ENCODE measurements around the gene IFT80. TPM values are rescaled to one million over a fixed set of nuclear protein-coding genes. Genes with fewer than 3 reads are reported as not detected.

IFT80 gene
- total RNA-seq, 1 experiment from 2014 or later: 20.2 TPM

- TF ChIP-seq, protein P1, sequence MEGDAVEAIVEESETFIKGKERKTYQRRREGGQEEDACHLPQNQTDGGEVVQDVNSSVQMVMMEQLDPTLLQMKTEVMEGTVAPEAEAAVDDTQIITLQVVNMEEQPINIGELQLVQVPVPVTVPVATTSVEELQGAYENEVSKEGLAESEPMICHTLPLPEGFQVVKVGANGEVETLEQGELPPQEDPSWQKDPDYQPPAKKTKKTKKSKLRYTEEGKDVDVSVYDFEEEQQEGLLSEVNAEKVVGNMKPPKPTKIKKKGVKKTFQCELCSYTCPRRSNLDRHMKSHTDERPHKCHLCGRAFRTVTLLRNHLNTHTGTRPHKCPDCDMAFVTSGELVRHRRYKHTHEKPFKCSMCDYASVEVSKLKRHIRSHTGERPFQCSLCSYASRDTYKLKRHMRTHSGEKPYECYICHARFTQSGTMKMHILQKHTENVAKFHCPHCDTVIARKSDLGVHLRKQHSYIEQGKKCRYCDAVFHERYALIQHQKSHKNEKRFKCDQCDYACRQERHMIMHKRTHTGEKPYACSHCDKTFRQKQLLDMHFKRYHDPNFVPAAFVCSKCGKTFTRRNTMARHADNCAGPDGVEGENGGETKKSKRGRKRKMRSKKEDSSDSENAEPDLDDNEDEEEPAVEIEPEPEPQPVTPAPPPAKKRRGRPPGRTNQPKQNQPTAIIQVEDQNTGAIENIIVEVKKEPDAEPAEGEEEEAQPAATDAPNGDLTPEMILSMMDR (conservative IDR thresholded peaks at IDR 0.05; ENCODE audit: low read depth, low read length): no peak
- no peak for TF ChIP-seq EZH2 (IDR thresholded peaks at IDR 0.05; ENCODE audit: borderline replicate concordance, low read depth, low read length, poor library complexity, severe bottlenecking)
- POLR2A ChIA-PET (ENCODE audit: low non-redundant PET): no interaction called here
- peaks cover 38% of the 10 kb centered on the region for H3K27me3 ChIP-seq (replicated peaks; ENCODE audit: insufficient read depth, low read depth, low read length, poor library complexity)
- CTCF ChIA-PET: no interaction called here
- intact Hi-C loops (cut with micrococcal nuclease; ENCODE audit: unreplicated experiment): no loop called here
- no peaks in the 10 kb centered on the region for H3K4me1 ChIP-seq (ENCODE audit: insufficient read depth, low read length, poor library complexity, severe bottlenecking)
- no peak overlapping the region for H3K27ac ChIP-seq (ENCODE audit: low read depth, low read length, poor library complexity, severe bottlenecking)
- H3K36me3 ChIP-seq (ENCODE audit: insufficient read depth, low read length, poor library complexity, severe bottlenecking): no peaks in the 10 kb centered on the region
- no TSS peak for BruUV-seq (replicated peaks)
- no peaks in the 10 kb centered on the region for H3K9me3 ChIP-seq (ENCODE audit: low read depth, low read length, poor library complexity, severe bottlenecking)
- no peak for DNase-seq (ENCODE audit: low spot score)
- no peak overlapping the region for H3K4me3 ChIP-seq (ENCODE audit: low read depth, low read length, poor library complexity, severe bottlenecking)
Observed at GRCh38 chr3:160232014-160232413, 167.0 kb downstream of the IFT80 start.

GRCh38 chr3:160227419-160227818 lies 171.6 kb downstream of the IFT80 start:
- Histone ChIP-seq H3K27me3 (replicated peaks; ENCODE audit: insufficient read depth, low read depth, low read length, poor library complexity) (peaks cover 64% of the 10 kb centered on the region), H3K36me3 (ENCODE audit: insufficient read depth, low read length, poor library complexity, severe bottlenecking) (no peaks in the 10 kb centered on the region), H3K27ac (ENCODE audit: low read depth, low read length, poor library complexity, severe bottlenecking) (no peak overlapping the region), H3K4me3 (ENCODE audit: low read depth, low read length, poor library complexity, severe bottlenecking) (no peak overlapping the region), H3K4me1 (ENCODE audit: insufficient read depth, low read length, poor library complexity, severe bottlenecking) (peaks cover 11% of the 10 kb centered on the region), H3K9me3 (ENCODE audit: low read depth, low read length, poor library complexity, severe bottlenecking) (no peaks in the 10 kb centered on the region)
- POLR2A ChIA-PET (ENCODE audit: low non-redundant PET): no interaction called here
- intact Hi-C loops (cut with micrococcal nuclease; ENCODE audit: unreplicated experiment): no loop called here
- TF ChIP-seq, protein P1 (conservative IDR thresholded peaks at IDR 0.05; ENCODE audit: low read depth, low read length): no peak
- no peak for TF ChIP-seq EZH2 (IDR thresholded peaks at IDR 0.05; ENCODE audit: borderline replicate concordance, low read depth, low read length, poor library complexity, severe bottlenecking)
- CTCF ChIA-PET: no interaction called here
- no peak for DNase-seq (ENCODE audit: low spot score)
- no TSS peak for BruUV-seq (replicated peaks)

DNA sequence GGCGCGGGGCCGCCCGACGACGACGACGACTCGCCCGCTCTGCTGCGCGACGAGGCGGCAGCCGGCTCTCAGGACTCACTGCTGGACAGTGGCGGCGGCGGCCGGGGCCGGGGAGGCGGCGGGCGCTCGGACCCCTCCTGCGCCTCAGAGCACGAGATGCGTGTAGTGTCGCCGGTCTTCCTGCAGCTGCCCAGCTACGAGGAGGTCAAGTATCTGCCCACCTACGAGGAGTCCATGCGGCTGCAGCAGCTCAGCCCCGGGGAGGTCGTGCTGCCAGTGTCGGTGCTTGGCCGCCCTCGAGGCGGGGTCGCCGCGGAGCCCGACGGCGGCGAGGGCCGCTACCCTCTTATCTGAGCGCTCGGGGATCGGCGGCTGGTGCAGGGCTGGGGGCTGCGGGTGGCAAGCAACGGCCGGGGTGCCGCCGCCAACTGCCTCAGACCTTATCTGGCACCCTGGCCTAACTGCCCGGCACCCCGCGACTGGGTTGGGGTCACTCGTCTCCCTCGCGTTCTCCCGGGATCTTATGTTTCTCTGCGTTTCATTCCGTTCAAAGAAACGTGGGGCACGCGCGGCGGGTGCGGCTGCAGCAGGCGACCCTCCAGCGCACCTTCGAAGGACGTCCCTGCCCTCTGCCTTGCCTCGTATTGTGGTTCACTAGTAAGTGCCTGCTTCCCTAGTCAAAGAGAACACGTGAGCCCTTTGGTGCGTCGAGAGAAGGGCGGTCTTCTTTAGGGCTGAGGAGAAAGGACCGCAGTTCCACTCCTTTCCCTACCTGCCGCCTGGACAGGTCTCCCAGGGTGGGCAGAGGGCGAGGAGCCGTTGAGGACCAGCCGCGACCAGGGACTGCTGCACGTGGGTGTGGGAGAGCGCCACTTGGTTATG lies 172.8 kb downstream of the IFT80 start:
- no TSS peak for BruUV-seq (replicated peaks)
- Histone ChIP-seq H3K9me3 (ENCODE audit: low read depth, low read length, poor library complexity, severe bottlenecking) (no peaks in the 10 kb centered on the region), H3K27ac (ENCODE audit: low read depth, low read length, poor library complexity, severe bottlenecking) (no peak overlapping the region), H3K36me3 (ENCODE audit: insufficient read depth, low read length, poor library complexity, severe bottlenecking) (no peaks in the 10 kb centered on the region), H3K27me3 (replicated peaks; ENCODE audit: insufficient read depth, low read depth, low read length, poor library complexity) (peaks cover 55% of the 10 kb centered on the region), H3K4me3 (ENCODE audit: low read depth, low read length, poor library complexity, severe bottlenecking) (peak overlapping the region; percentile 49), H3K4me1 (ENCODE audit: insufficient read depth, low read length, poor library complexity, severe bottlenecking) (peaks cover 16% of the 10 kb centered on the region)
- ChIA-PET POLR2A (ENCODE audit: low non-redundant PET) (no interaction called here), CTCF (interaction anchor here (0.9 kb wide), 1 partner anchor 19 kb away, joined by 4 read pairs; no protein-coding TSS in a partner anchor)
- DNase-seq (ENCODE audit: low spot score): no peak
- intact Hi-C loops (cut with micrococcal nuclease; ENCODE audit: unreplicated experiment): no loop called here
- TF ChIP-seq, protein P1 (conservative IDR thresholded peaks at IDR 0.05; ENCODE audit: low read depth, low read length): no peak
- TF ChIP-seq EZH2 (IDR thresholded peaks at IDR 0.05; ENCODE audit: borderline replicate concordance, low read depth, low read length, poor library complexity, severe bottlenecking): peak; percentile 7

All from A673 (cell line).